HG03439 (cell line): ENCODE data around the gene TRIAP1.
"Not testable (repeated sequence)": the region's sequence is repeated elsewhere in the genome, so short reads cannot be mapped to it uniquely, and the experiment has no call there.

Experiments
- ATAC-seq: cut with Tn5 transposase; IDR thresholded peaks from one replicate; pipeline ENCODE4 v1.9.1; 2021; ENCODE audit warnings: mild to moderate bottlenecking, moderate library complexity; ENCODE audit not compliant: unreplicated experiment

TRIAP1 gene

DNA sequence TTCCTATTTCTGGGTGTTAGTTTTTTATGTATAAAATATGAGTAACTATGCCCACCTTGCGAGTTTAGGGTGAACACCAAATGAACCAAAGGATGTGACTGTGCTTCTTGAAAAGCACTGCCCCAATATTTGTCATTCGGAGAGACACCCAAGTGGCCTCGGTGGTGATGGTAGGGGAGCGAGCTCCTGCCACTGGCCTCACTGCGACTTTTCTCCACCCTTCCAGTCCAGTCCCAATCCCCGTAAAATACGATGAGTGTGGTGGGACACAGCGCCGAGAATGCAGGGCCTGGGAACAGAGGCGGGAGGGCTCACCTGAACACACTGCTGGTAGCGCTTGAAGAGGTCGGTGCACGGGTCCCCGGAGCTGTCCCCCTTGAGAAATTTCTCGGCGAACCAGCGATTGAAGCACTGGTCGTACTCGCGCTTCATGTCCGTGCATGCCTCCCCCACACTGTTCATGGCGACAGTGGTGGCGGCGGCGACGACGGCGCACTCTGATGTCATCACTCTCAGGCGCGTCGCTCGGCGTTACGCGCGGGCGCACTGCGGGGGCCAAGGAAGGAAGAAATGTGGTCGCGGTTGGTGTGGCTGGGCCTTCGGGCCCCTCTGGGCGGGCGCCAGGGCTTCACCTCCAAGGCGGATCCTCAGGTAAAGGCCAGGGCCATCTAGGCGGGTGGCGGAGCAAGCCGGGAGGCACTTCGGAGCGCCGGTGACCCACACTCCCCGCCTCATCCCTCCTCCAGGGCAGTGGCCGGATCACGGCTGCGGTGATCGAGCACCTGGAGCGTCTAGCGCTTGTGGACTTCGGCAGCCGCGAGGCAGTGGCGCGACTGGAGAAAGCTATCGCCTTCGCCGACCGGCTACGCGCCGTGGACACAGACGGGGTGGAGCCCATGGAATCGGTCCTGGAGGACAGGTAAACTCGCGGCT lies at the start of gene TRIAP1, which contains the start of gene GATC:
Gene TRIAP1, minus strand, starts transcription at position 474 of the 933 bp plus-strand sequence. Its CDS starts 12 bp downstream, at position 462.
Gene GATC, plus strand, starts transcription at position 534 of the 933 bp plus-strand sequence. Its CDS starts 37 bp downstream, at position 571.
- ATAC-seq = peak; percentile 92

- no peak for ATAC-seq
These were observed 49.1 kb upstream of the TRIAP1 start for GRCh38 chr12:120495186-120495730.

GRCh38 chr12:120490833-120491512 lies 44.8 kb upstream of the TRIAP1 start:
- ATAC-seq = no peak

- no peak for ATAC-seq
These were observed 44.1 kb upstream of the TRIAP1 start for GRCh38 chr12:120490325-120490724.

DNA sequence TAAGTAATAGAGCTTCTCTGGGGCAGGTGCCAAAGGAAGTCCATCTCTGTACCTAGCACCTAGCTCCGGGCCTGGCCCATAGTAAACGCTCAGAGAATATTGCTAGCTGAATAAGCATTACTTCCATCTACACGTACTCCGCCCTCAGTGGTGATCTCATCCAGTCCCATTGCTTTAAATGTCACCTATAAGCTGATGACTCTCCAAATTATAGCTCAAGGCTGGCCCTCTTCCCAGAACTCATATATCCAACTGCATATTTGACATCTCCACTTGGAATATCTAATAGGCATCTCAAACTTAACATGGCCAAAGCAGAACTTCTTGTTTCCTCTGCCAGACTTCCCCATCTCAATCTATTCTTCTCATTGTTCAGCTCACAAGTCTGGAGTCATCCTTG lies 42.8 kb upstream of the TRIAP1 start:
- ATAC-seq = no peak

- ATAC-seq = no peak
These were observed 42.0 kb upstream of the TRIAP1 start for GRCh38 chr12:120488057-120488640.

- ATAC-seq = not testable (repeated sequence)
These were observed 41.4 kb upstream of the TRIAP1 start for GRCh38 chr12:120487552-120487951.

GRCh38 chr12:120485961-120486881 lies 40.0 kb upstream of the TRIAP1 start:
- ATAC-seq = no peak

DNA sequence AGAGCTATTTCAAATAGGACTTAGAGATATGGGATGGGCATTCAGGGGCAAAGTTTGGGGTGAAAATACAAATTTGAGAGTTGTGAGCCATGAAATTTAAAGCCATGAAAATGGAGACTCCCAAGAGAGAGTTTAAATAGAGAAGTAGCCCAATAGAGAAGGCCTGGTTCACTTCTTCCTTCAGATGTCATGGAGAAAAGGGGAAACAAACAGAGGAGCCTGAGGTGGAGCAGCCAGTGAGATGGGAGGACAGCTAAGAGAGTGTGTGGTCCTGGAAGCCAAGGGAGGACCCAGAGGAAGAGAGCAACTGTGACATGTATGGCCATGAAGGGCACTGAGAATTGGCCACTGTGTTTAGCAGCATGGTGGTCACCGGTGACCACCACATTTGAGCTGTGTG lies 37.4 kb upstream of the TRIAP1 start:
- ATAC-seq = no peak

GRCh38 chr12:120481022-120481767 lies 35.0 kb upstream of the TRIAP1 start:
- no peak for ATAC-seq

DNA sequence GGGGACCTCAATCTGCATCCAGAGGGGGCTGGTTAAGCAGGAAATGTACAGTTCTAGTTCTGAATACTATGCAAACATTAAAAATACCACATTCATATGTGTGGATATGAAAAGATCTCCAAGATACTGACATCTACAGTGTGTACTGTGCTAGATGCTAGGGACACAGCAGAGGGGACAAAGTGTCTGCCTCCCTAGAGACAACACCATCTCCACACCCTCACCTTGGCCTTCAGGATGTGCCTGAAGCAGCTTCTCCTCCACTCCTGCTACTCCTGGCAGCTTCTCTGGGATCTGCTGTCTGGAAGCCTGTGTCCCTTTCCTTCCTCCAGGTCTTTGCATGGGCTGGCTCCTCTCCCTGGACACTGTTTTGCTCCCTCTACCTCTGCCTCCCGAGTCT lies 34.0 kb upstream of the TRIAP1 start:
- ATAC-seq = no peak

GRCh38 chr12:120479458-120479857 lies 33.3 kb upstream of the TRIAP1 start:
- no peak for ATAC-seq

- ATAC-seq = no peak
These were observed 29.5 kb upstream of the TRIAP1 start for GRCh38 chr12:120475643-120476042.

DNA sequence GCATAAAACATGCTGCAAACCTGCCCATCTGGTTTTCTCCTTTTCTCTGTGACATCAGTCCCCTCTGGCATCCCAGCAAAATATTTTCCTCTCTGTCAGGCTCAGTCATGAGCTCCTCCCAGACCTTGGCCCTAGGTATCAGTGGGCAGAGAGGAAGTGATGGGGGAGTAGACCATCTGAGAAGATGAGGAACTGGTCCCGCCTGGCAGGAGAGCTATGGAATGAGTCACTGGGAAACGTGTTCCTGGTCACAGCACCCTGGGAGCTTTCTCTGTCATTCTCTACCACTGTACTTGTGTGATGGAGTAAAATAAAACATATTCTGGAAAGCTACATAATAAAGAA lies 28.4 kb upstream of the TRIAP1 start:
- no peak for ATAC-seq

- no peak for ATAC-seq
These were observed 27.8 kb upstream of the TRIAP1 start for GRCh38 chr12:120473807-120474615.

- no peak for ATAC-seq
These were observed 26.3 kb upstream of the TRIAP1 start for GRCh38 chr12:120472521-120472920.

- ATAC-seq = peak; percentile 4
These were observed 24.1 kb upstream of the TRIAP1 start for GRCh38 chr12:120470150-120470784.

DNA sequence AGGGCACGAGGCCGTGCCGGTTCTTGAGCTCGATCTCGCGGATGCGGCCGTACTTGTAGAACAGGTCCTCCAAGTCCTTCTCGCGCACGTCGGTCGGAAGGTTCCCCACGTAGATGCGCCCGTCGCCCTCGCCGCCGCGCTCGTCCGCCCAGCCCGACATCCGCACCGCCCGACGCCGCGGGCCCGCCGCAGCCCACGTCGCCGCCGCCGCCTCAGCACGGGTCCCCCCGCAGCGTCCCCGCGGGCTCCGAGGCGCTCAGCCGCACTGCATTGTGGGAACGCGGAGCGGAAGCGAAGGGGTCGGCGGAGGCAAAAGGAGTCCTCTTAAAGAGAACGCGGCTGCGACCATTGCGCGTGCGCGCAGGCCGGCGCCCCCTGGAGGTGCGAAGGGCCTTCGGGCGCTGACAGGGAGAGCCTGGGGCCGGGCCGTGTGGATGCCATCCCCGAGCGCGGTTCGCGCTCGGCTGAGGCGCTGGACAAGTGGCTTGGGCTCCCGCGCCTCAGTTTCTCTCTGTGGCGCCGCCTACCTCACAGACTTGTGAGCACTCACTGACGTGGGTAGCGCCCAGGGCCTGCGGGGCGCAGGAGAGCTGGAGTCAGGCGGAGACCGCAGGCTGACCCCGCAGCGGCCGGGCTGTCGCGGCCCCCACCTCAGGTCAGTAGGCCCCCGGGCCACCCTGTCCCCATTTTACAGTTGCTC lies 23.4 kb upstream of the TRIAP1 start, which contains the start of gene SRSF9:
Gene SRSF9, minus strand, starts transcription at position 299 of the 700 bp plus-strand sequence. Its CDS starts 139 bp downstream, at position 160.
- ATAC-seq = peak; percentile 93
